GM23338 (cell line): ENCODE measurements around the gene RBAK. TPM values are rescaled to one million over a fixed set of nuclear protein-coding genes. Genes with fewer than 3 reads are reported as not detected.
"Not testable (repeated sequence)": the region's sequence is repeated elsewhere in the genome, so short reads cannot be mapped to it uniquely, and the experiment has no call there.

Experiments
- ATAC-seq: fragments of 200-7000 bp; cut with Tn5 transposase; 3 replicates; pipeline ENCODE4 v1.9.1; 2020
- DNase-seq: peaks from one replicate; pipeline ENCODE4 v3.0.0-alpha.2; 2015; ENCODE audit warnings: low spot score
- H2AFZ ChIP-seq: fragments of 200-600 bp; sonication (generic); 2 replicates; pipeline ENCODE4 v1.8.0; 2016; ENCODE audit warnings: antibody characterized with exemption, mild to moderate bottlenecking, moderate library complexity
- H3F3A ChIP-seq: fragments of 200-600 bp; sonication (generic); replicated peaks from 2 replicates; pipeline ENCODE4 v1.8.0; 2017; ENCODE audit warnings: antibody characterized with exemption, mixed run types, low read depth
- H3K27ac ChIP-seq: fragments of 200-600 bp; sonication (generic); 2 replicates; pipeline ENCODE4 v1.6.1; 2016; ENCODE audit warnings: low read depth
- H3K27me3 ChIP-seq: fragments of 200-600 bp; sonication (generic); 2 replicates; pipeline ENCODE4 v1.8.0; 2016; ENCODE audit warnings: mild to moderate bottlenecking, mixed run types, moderate library complexity; ENCODE audit not compliant: insufficient read depth
- H3K36me3 ChIP-seq: fragments of 200-600 bp; sonication (generic); 2 replicates; pipeline ENCODE4 v1.8.0; 2016; ENCODE audit warnings: mild to moderate bottlenecking; ENCODE audit not compliant: insufficient read depth
- H3K4me1 ChIP-seq: fragments of 200-600 bp; sonication (generic); 2 replicates; pipeline ENCODE4 v1.8.0; 2016; ENCODE audit warnings: mild to moderate bottlenecking, moderate library complexity; ENCODE audit not compliant: insufficient read depth
- H3K4me2 ChIP-seq: fragments of 200-600 bp; sonication (generic); 2 replicates; pipeline ENCODE4 v1.7.1; 2017; ENCODE audit warnings: mixed run types
- H3K4me3 ChIP-seq: fragments of 200-600 bp; sonication (generic); 2 replicates; pipeline ENCODE4 v1.6.1; 2016; ENCODE audit warnings: mixed run types
- H3K79me2 ChIP-seq: fragments of 200-600 bp; sonication (generic); replicated peaks from 2 replicates; pipeline ENCODE4 v1.8.0; 2017; ENCODE audit warnings: mild to moderate bottlenecking; ENCODE audit not compliant: insufficient read depth
- H3K9me2 ChIP-seq: fragments of 200-600 bp; sonication (generic); 2 replicates; pipeline ENCODE4 v1.8.0; 2017; ENCODE audit not compliant: insufficient read depth
- H4K20me1 ChIP-seq: fragments of 200-600 bp; sonication (generic); replicated peaks from 2 replicates; pipeline ENCODE4 v1.8.0; 2017; ENCODE audit warnings: mild to moderate bottlenecking; ENCODE audit not compliant: insufficient read depth
- H3K27ac Mint-ChIP-seq: 2 replicates; pipeline ENCODE4 v1.8.0; 2020; ENCODE audit warnings: inconsistent platforms, mild to moderate bottlenecking, moderate library complexity, mixed read lengths
- H3K27me3 Mint-ChIP-seq: 3 replicates; pipeline ENCODE4 v1.8.0; 2022; ENCODE audit warnings: low read depth, mild to moderate bottlenecking, moderate library complexity, mixed read lengths, inconsistent platforms; ENCODE audit not compliant: insufficient read depth, poor library complexity
- H3K36me3 Mint-ChIP-seq: 3 replicates; pipeline ENCODE4 v1.8.0; 2021; ENCODE audit warnings: low read depth, mild to moderate bottlenecking, inconsistent platforms, moderate library complexity, mixed read lengths
- H3K4me1 Mint-ChIP-seq: 3 replicates; pipeline ENCODE4 v1.8.0; 2020; ENCODE audit warnings: mild to moderate bottlenecking, inconsistent platforms, mixed read lengths
- H3K4me3 Mint-ChIP-seq: 3 replicates; pipeline ENCODE4 v1.8.0; 2021; ENCODE audit warnings: moderate library complexity, mild to moderate bottlenecking, inconsistent platforms, mixed read lengths
- H3K9me3 Mint-ChIP-seq: 3 replicates; pipeline ENCODE4 v1.8.0; 2020; ENCODE audit warnings: moderate library complexity, mild to moderate bottlenecking, inconsistent platforms, mixed read lengths
- EZH2 ChIP-seq: fragments of 200-600 bp; sonication (generic); IDR thresholded peaks from one replicate; pipeline ENCODE4 v1.8.0; 2017; ENCODE audit warnings: antibody characterized with exemption, mild to moderate bottlenecking, low read depth; ENCODE audit not compliant: unreplicated experiment
- EZH2phosphoT487 ChIP-seq: fragments of 200-600 bp; sonication (generic); IDR thresholded peaks from one replicate; pipeline ENCODE4 v1.8.1; 2018; ENCODE audit warnings: antibody characterized with exemption; ENCODE audit not compliant: unreplicated experiment
- JUNB ChIP-seq: IDR thresholded peaks from one replicate; pipeline ENCODE4 v1.6.1; 2016; ENCODE audit warnings: antibody characterized with exemption; ENCODE audit not compliant: unreplicated experiment
- NANOG ChIP-seq: IDR thresholded peaks from 2 replicates; pipeline ENCODE4 v1.6.1; 2016; ENCODE audit warnings: antibody characterized with exemption, borderline replicate concordance
- POLR2AphosphoS5 ChIP-seq: IDR thresholded peaks from 2 replicates; pipeline ENCODE4 v1.6.1; 2016; ENCODE audit warnings: antibody characterized with exemption, low read depth
- STAT1 ChIP-seq: IDR thresholded peaks from one replicate; pipeline ENCODE4 v1.6.1; 2016; ENCODE audit warnings: antibody characterized with exemption; ENCODE audit not compliant: unreplicated experiment
- ZNF331 ChIP-seq: fragments of 250-450 bp; sonication (Bioruptor Pico); IDR thresholded peaks from 2 replicates; pipeline ENCODE4 v1.5.0; 2020; ENCODE audit warnings: low read depth, mild to moderate bottlenecking, moderate library complexity
- polyA plus RNA-seq: library from polyadenylated mRNA; unstranded; fragments of >200 nt; fragmentation: Nextera tagmentation; extraction: Ambion mirVana; gene quantifications from 2 replicates; pipeline ENCODE4 v1.2.1, GENCODE V29; 2016
- total RNA-seq: library from RNA; depleted of rRNA; stranded (reverse); fragments of >200 nt; shearing (Covaris generic); gene quantifications from 2 replicates; pipeline ENCODE4 v1.2.3, GENCODE V29; 2014
- TF ChIP-seq, protein P1 (sequence below), 2 experiments: fragments of 200-600 bp in 1 of 2; sonication (generic) in 1 of 2; conservative IDR thresholded peaks; 2 replicates each; pipeline versions ENCODE4 v1.5.1 to v1.6.1; 2016 to 2017; ENCODE audit warnings: antibody characterized with exemption in 2 of 2, low read depth in 2 of 2, mild to moderate bottlenecking in 2 of 2, moderate library complexity in 1 of 2

The RBAK gene
- total and polyA plus RNA-seq, 2 experiments from 2014 or later = 6.5 to 15.2 TPM

DNA sequence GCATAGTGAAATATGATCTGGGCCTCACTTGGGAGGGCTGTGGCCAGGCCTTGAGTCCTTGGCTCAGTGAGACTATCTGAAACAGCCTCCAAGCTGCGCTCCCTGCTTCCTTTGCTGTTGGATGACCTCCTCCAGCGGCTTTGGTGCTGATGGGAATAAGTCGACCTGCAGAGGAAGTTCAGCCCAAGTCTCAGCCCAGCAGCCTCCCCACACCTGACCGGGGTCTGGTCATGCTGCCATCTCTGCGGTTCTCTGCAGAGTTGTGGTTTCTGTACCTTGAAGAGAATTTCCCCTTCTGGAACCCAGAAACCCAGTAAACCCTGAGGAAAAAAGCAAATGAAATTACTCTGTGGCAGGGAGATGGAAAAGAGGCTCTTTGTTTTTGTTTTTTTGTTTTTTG lies 4.6 kb upstream of the RBAK start (continued):
- TF ChIP-seq EZH2phosphoT487 = no peak
- TF ChIP-seq, protein P1, sequence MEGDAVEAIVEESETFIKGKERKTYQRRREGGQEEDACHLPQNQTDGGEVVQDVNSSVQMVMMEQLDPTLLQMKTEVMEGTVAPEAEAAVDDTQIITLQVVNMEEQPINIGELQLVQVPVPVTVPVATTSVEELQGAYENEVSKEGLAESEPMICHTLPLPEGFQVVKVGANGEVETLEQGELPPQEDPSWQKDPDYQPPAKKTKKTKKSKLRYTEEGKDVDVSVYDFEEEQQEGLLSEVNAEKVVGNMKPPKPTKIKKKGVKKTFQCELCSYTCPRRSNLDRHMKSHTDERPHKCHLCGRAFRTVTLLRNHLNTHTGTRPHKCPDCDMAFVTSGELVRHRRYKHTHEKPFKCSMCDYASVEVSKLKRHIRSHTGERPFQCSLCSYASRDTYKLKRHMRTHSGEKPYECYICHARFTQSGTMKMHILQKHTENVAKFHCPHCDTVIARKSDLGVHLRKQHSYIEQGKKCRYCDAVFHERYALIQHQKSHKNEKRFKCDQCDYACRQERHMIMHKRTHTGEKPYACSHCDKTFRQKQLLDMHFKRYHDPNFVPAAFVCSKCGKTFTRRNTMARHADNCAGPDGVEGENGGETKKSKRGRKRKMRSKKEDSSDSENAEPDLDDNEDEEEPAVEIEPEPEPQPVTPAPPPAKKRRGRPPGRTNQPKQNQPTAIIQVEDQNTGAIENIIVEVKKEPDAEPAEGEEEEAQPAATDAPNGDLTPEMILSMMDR (conservative IDR thresholded peaks at IDR 0.05; ENCODE audit: low read depth in 2 of 2) = no peak

- Histone ChIP-seq H3K27me3 (no peaks in the 10 kb centered on the region), H3K36me3 (0 out of 2 replicates have a peak, but pooled peaks cover 4% of the 10 kb centered on the region), H3K4me1 (no peaks in the 10 kb centered on the region), H3K79me2 (peaks cover 14% of the 10 kb centered on the region; the same call in 1 of the 2 replicates), H2AFZ (no peak overlapping the region), H3K4me2 (no peak overlapping the region), H3K27ac (no peak overlapping the region), H3K9me2 (no peaks in the 10 kb centered on the region), H4K20me1 (no peaks in the 10 kb centered on the region), H3F3A (no peaks in the 10 kb centered on the region), H3K4me3 (no peak overlapping the region)
- H3K9me3 Mint-ChIP-seq = peaks cover 17% of the 10 kb centered on the region; the same call in 2 of the 3 replicates
- H3K36me3 Mint-ChIP-seq = peaks cover 21% of the 10 kb centered on the region
- DNase-seq (no peak), ATAC-seq (no peak)
- H3K4me3 Mint-ChIP-seq = no peak overlapping the region
- H3K27ac Mint-ChIP-seq = no peak overlapping the region
- TF ChIP-seq ZNF331 (CRISPR knock-in tag) (no peak), POLR2AphosphoS5 (no peak), JUNB (no peak), EZH2 (no peak), STAT1 (no peak), NANOG (no peak), EZH2phosphoT487 (no peak)
- TF ChIP-seq, protein P1 (conservative IDR thresholded peaks at IDR 0.05; ENCODE audit: low read depth in 2 of 2) = no peak
- peaks cover 6% of the 10 kb centered on the region for H3K4me1 Mint-ChIP-seq
- H3K27me3 Mint-ChIP-seq = peaks cover 16% of the 10 kb centered on the region
Observed at GRCh38 chr7:5043661-5044060, 2.0 kb upstream of the RBAK start.

DNA sequence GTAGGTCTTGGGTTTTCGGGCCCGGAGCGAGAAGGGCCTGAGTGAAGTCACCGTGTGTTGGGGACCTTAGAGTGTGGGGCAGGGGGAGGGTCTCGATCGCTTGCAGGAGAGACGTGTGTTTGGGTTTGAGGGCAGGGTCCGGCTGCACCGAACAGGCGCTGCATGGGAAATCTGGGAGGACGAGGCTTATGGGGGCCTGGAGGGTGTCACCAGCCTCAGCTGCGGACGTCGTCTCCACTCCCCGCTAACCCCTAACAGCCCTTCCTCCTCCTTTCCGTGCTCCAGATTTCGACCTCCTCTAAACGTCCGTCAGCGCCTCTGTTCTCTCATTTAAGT lies 705 bp downstream of the RBAK start:
- DNase-seq = peak; percentile 4
- peaks cover 26% of the 10 kb centered on the region for H3K79me2 ChIP-seq

GRCh38 chr7:5047127-5047526 lies 1.5 kb downstream of the RBAK start:
- Histone ChIP-seq H3K4me3 (peak overlapping the region; percentile 85), H3K4me2 (peak overlapping the region; percentile 90), H3K79me2 (peaks cover 34% of the 10 kb centered on the region), H3K36me3 (peaks cover 25% of the 10 kb centered on the region)
- not testable (repeated sequence) for H3K4me1 Mint-ChIP-seq, H3K9me2 ChIP-seq, ATAC-seq, H2AFZ ChIP-seq, H4K20me1 ChIP-seq, H3K27ac Mint-ChIP-seq, H3K27ac ChIP-seq, H3K4me1 ChIP-seq, H3F3A ChIP-seq, DNase-seq, H3K27me3 ChIP-seq
- Mint-ChIP-seq H3K4me3 (peak overlapping the region; percentile 90), H3K9me3 (peaks cover 43% of the 10 kb centered on the region), H3K27me3 (peaks cover 13% of the 10 kb centered on the region), H3K36me3 (peaks cover 53% of the 10 kb centered on the region)

More for the DNA sequence above, 705 bp downstream of the RBAK start:
- H4K20me1 ChIP-seq, H3K27ac Mint-ChIP-seq, H3F3A ChIP-seq, H3K9me2 ChIP-seq, H3K27ac ChIP-seq, H3K27me3 ChIP-seq, H2AFZ ChIP-seq, H3K4me1 ChIP-seq, H3K4me1 Mint-ChIP-seq, ATAC-seq: not testable (repeated sequence)
- Histone ChIP-seq H3K36me3 (peaks cover 20% of the 10 kb centered on the region), H3K4me3 (peak overlapping the region; percentile 85), H3K4me2 (peak overlapping the region; percentile 90)
- H3K4me3 Mint-ChIP-seq = peak overlapping the region; percentile 90
- peaks cover 36% of the 10 kb centered on the region for H3K9me3 Mint-ChIP-seq
- H3K27me3 Mint-ChIP-seq = peaks cover 13% of the 10 kb centered on the region
- H3K36me3 Mint-ChIP-seq = peaks cover 46% of the 10 kb centered on the region
